Endothelial cell of umbilical vein (primary cell): Measurements from ENCODE around the gene MALRD1. TPM values are rescaled to one million over a fixed set of nuclear protein-coding genes. Genes with fewer than 3 reads are reported as not detected.

ENCODE experiments used
- BruUV-seq: library from RNA; stranded (reverse); fragments of 400-500 nt; replicated peaks from 2 replicates; lab custom pipeline; 2021; lab: Mats Ljungman, UMichigan
- CTCF ChIA-PET: fragments of 300-600, 350-600 bp; sonication (Branson Sonifier 250); formaldehyde crosslinking; loops from one replicate; lab custom pipeline; 2021; ENCODE audit warnings: antibody characterized with exemption, inconsistent platforms; lab: Charles Lee
- POLR2A ChIA-PET: fragments of 300-600, 350-600 bp; sonication (Branson Sonifier 250); formaldehyde crosslinking; loops from one replicate; lab custom pipeline; 2021; ENCODE audit warnings: antibody characterized with exemption, inconsistent platforms; lab: Charles Lee
- DNase-seq: peaks from one replicate; pipeline ENCODE4 v3.0.0-alpha.2; 2011; ENCODE audit warnings: low read depth, low spot score
- FAIRE-seq: peaks from 2 replicates; lab custom pipeline; 2011; peaks lifted over from hg19 to GRCh38; lab: Jason Lieb, UNC
- H2AFZ ChIP-seq: 2 replicates; pipeline ENCODE4 v1.6.0; 2012; ENCODE audit warnings: low read depth, low read length, control low read depth, inconsistent platforms
- H3K27ac ChIP-seq: 2 replicates; pipeline ENCODE4 v1.5.1; 2011; ENCODE audit warnings: low read depth, mild to moderate bottlenecking, control low read depth, low read length, moderate library complexity; ENCODE audit not compliant: insufficient read depth
- H3K27me3 ChIP-seq, 2 experiments: 2 replicates each; pipeline versions ENCODE4 v1.6.0 to v1.6.1; 2011; ENCODE audit warnings: low read length in 2 of 2, mixed read lengths in 1 of 2; ENCODE audit not compliant: control insufficient read depth in 2 of 2, insufficient read depth in 2 of 2
- H3K36me3 ChIP-seq, 2 experiments: 2 replicates in 1 of 2; 3 replicates in 1 of 2; pipeline ENCODE4 v1.5.1; 2011; ENCODE audit warnings: low read length in 2 of 2, mild to moderate bottlenecking in 1 of 2, moderate library complexity in 1 of 2; ENCODE audit not compliant: control insufficient read depth in 2 of 2, insufficient read depth in 2 of 2; ENCODE audit errors: extremely low read depth in 1 of 2
- H3K4me1 ChIP-seq: 3 replicates; pipeline ENCODE4 v1.5.1; 2011; ENCODE audit warnings: mild to moderate bottlenecking, low read length; ENCODE audit not compliant: control insufficient read depth, insufficient read depth; ENCODE audit errors: extremely low read depth
- H3K4me2 ChIP-seq: 2 replicates; pipeline ENCODE4 v1.6.1; 2011; ENCODE audit warnings: low read length, control low read depth, mixed read lengths; ENCODE audit not compliant: insufficient read depth
- H3K4me3 ChIP-seq, 3 experiments: fragments of 200-600 bp in 1 of 3; sonication (generic), shearing (Covaris generic) in 1 of 3; replicated peaks in 1 of 3; 2 replicates each; pipeline ENCODE4 v1.5.1; 2011 to 2016; ENCODE audit warnings: control low read depth in 3 of 3, low read length in 3 of 3, mild to moderate bottlenecking in 2 of 3, inconsistent platforms in 1 of 3, low read depth in 1 of 3, moderate library complexity in 1 of 3; ENCODE audit not compliant: insufficient read depth in 1 of 3
- H3K79me2 ChIP-seq: 2 replicates; pipeline ENCODE4 v1.6.0; 2012; ENCODE audit warnings: low read length, inconsistent platforms; ENCODE audit not compliant: control insufficient read depth, insufficient read depth
- H3K9ac ChIP-seq: replicated peaks from 2 replicates; pipeline ENCODE3; 2011; ENCODE audit warnings: low read length, control low read depth; ENCODE audit not compliant: insufficient read depth; ENCODE audit errors: extremely low read depth
- H3K9me1 ChIP-seq: replicated peaks from 3 replicates; pipeline ENCODE4 v1.6.0; 2011; ENCODE audit warnings: mild to moderate bottlenecking, low read length; ENCODE audit not compliant: control insufficient read depth, insufficient read depth; ENCODE audit errors: extremely low read depth
- H3K9me3 ChIP-seq: replicated peaks from 2 replicates; pipeline ENCODE4 v1.5.1; 2012; ENCODE audit warnings: low read length, inconsistent platforms; ENCODE audit not compliant: control insufficient read depth, insufficient read depth
- H4K20me1 ChIP-seq: replicated peaks from 2 replicates; pipeline ENCODE3; 2011; ENCODE audit warnings: mild to moderate bottlenecking, low read length; ENCODE audit not compliant: control insufficient read depth, insufficient read depth; ENCODE audit errors: extremely low read depth
- FOS ChIP-seq: IDR thresholded peaks from 2 replicates; pipeline ENCODE4 v1.6.1; 2011; ENCODE audit warnings: mild to moderate bottlenecking, low read length, moderate library complexity, borderline replicate concordance; ENCODE audit not compliant: insufficient read depth
- JUN ChIP-seq: IDR thresholded peaks from 2 replicates; pipeline ENCODE4 v1.6.1; 2011; ENCODE audit warnings: borderline replicate concordance, low read depth; ENCODE audit not compliant: insufficient read length, insufficient read depth
- MYC ChIP-seq: IDR thresholded peaks from one replicate; pipeline ENCODE4 v1.6.1; 2011; ENCODE audit warnings: mild to moderate bottlenecking, low read depth, low read length
- POLR2A ChIP-seq: IDR thresholded peaks from 2 replicates; pipeline ENCODE4 v1.6.1; 2012; ENCODE audit warnings: low read depth, mild to moderate bottlenecking, control low read depth, low read length
- POLR2AphosphoS5 ChIP-seq: IDR thresholded peaks from 2 replicates; pipeline ENCODE4 v1.6.1; 2012; ENCODE audit warnings: low read depth, mild to moderate bottlenecking, control low read depth, low read length, moderate library complexity; ENCODE audit not compliant: insufficient read depth
- dilution Hi-C: fragments of 300-500 bp; cut with MboI; formaldehyde crosslinking; loops from one replicate; pipeline ENCODE4 v1.15.0; 2019; ENCODE audit warnings: low sequenced_read_pairs; ENCODE audit not compliant: extremely low pct_ligation_motif_present
- intact Hi-C: fragments of 100-400 bp; cut with micrococcal nuclease; formaldehyde crosslinking; loops from one replicate; pipeline ENCODE4 v1.10.0; 2022
- polyA plus RNA-seq, 4 experiments: library from polyadenylated mRNA; depleted of rRNA in 3 of 4; stranded (reverse) in 3 of 4; unstranded in 1 of 4; fragments of >200 nt; gene quantifications; 2 replicates each; pipeline versions ENCODE4 v1.2.1 to v1.2.3, GENCODE V29; 2011 to 2012; ENCODE audit warnings: missing spikeins in 1 of 4
- total RNA-seq: library from RNA; stranded (reverse); gene quantifications from 2 replicates; pipeline ENCODE4 v1.2.3, GENCODE V29; 2021
- TF ChIP-seq, protein P1 (sequence below), 2 donors: IDR thresholded peaks; 1 replicate in 1 of 2; 2 replicates in 1 of 2; pipeline ENCODE4 v1.5.1; 2011; ENCODE audit warnings: low read length in 2 of 2, mild to moderate bottlenecking in 2 of 2, moderate library complexity in 2 of 2, control low read depth in 1 of 2, inconsistent platforms in 1 of 2, low read depth in 1 of 2; ENCODE audit not compliant: insufficient read depth in 1 of 2; ENCODE audit errors: extremely low read depth in 1 of 2

Gene MALRD1
- total and polyA plus RNA-seq, 2 donors (not counting 3 experiments of a cell fraction or from before 2014, with no cell fraction given), result not detected

GRCh38 chr10:19579761-19580545 lies 531.4 kb downstream of the MALRD1 start:
- H3K27ac ChIP-seq, result no peak overlapping the region
- no TSS peak for BruUV-seq
- no peak overlapping the region for H3K9ac ChIP-seq
- dilution Hi-C loops, result no loop called here
- no peak overlapping the region for H2AFZ ChIP-seq
- DNase-seq, result no peak
- TF ChIP-seq MYC (no peak), JUN (no peak), POLR2AphosphoS5 (no peak), FOS (no peak), POLR2A (no peak)
- TF ChIP-seq, protein P1, sequence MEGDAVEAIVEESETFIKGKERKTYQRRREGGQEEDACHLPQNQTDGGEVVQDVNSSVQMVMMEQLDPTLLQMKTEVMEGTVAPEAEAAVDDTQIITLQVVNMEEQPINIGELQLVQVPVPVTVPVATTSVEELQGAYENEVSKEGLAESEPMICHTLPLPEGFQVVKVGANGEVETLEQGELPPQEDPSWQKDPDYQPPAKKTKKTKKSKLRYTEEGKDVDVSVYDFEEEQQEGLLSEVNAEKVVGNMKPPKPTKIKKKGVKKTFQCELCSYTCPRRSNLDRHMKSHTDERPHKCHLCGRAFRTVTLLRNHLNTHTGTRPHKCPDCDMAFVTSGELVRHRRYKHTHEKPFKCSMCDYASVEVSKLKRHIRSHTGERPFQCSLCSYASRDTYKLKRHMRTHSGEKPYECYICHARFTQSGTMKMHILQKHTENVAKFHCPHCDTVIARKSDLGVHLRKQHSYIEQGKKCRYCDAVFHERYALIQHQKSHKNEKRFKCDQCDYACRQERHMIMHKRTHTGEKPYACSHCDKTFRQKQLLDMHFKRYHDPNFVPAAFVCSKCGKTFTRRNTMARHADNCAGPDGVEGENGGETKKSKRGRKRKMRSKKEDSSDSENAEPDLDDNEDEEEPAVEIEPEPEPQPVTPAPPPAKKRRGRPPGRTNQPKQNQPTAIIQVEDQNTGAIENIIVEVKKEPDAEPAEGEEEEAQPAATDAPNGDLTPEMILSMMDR (IDR thresholded peaks at IDR 0.05; ENCODE audit: extremely low read depth in 1 of 2, insufficient read depth in 1 of 2, low read depth in 1 of 2, low read length in 2 of 2), result no peak
- no peaks in the 10 kb centered on the region for H3K27me3 ChIP-seq
- no peak overlapping the region for H3K4me2 ChIP-seq
- no peak for FAIRE-seq
- intact Hi-C loops, result no loop called here
- H3K36me3 ChIP-seq, result no peaks in the 10 kb centered on the region
- no peak overlapping the region for H3K4me3 ChIP-seq
- H3K4me1 ChIP-seq, result no peaks in the 10 kb centered on the region
- CTCF ChIA-PET, result no interaction called here
- POLR2A ChIA-PET, result no interaction called here
- H3K79me2 ChIP-seq, result no peaks in the 10 kb centered on the region
- no peaks in the 10 kb centered on the region for H4K20me1 ChIP-seq
- peaks cover 4% of the 10 kb centered on the region for H3K9me3 ChIP-seq
- no peaks in the 10 kb centered on the region for H3K9me1 ChIP-seq
